ENCODE data around the gene DCT. TPM values are rescaled to one million over a fixed set of nuclear protein-coding genes. Genes with fewer than 3 reads are reported as not detected.
"Not testable (repeated sequence)": the region's sequence is repeated elsewhere in the genome, so short reads cannot be mapped to it uniquely, and the experiment has no call there.

The DCT gene
- total RNA-seq, 4 donors from 2014 or later, result 24.9 to 51.4 (median 35.6) TPM

DNA sequence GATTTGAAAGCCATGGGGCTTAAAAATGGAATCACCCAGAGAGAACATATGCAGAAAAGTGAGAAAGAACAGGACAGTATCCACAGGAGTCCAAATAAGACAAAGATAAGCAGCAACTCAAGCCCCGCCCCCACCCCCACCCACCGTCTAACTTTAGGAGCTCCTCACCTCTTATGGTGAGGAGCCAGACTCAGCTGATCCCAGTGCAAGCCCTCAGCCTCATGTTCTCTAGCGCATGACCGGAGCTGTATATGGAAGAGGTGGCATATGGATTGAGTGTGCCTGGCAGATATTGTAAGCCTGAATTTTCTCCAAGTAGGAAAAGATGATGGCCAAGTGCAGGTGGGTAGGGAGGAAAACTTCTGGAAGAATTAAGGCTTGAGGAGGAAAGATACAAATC is 36.4 kb upstream of the DCT start:
- TF ChIP-seq POLR2A (IDR thresholded peaks at IDR 0.05), result no peak
- TF ChIP-seq, protein P1, sequence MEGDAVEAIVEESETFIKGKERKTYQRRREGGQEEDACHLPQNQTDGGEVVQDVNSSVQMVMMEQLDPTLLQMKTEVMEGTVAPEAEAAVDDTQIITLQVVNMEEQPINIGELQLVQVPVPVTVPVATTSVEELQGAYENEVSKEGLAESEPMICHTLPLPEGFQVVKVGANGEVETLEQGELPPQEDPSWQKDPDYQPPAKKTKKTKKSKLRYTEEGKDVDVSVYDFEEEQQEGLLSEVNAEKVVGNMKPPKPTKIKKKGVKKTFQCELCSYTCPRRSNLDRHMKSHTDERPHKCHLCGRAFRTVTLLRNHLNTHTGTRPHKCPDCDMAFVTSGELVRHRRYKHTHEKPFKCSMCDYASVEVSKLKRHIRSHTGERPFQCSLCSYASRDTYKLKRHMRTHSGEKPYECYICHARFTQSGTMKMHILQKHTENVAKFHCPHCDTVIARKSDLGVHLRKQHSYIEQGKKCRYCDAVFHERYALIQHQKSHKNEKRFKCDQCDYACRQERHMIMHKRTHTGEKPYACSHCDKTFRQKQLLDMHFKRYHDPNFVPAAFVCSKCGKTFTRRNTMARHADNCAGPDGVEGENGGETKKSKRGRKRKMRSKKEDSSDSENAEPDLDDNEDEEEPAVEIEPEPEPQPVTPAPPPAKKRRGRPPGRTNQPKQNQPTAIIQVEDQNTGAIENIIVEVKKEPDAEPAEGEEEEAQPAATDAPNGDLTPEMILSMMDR (IDR thresholded peaks at IDR 0.05), result no peak
- intact Hi-C loops (cut with DNase I; ENCODE audit: low total_unique reads), result no loop called here
- no peak overlapping the region for H3K4me3 ChIP-seq (ENCODE audit: low read depth, poor library complexity, severe bottlenecking)
- no peak for DNase-seq (ENCODE audit: low spot score in 2 of 2)
- WGBS, 2 donors, result 88 to 90% methylated on average over 4 of the region's 4 CpGs

DNA sequence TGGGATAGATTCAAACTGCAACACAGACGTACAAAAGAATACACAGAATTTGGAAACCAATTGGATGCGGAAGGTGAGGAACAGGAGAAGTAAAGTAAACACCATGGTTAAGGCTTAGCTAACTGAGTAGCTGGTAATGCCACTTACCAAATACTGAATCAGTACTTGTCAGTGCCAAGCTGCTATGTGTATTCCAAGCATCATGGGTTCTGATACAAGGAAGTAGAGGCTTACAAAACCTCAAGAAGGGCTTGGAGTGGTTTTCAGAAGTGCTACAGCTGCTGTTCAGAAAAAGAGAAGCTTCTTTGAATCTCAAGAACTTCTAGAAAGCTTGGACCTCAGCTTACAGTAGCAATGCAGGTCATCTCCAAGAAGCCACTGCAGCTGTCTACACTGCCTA is 35.9 kb upstream of the DCT start:
- no peak for TF ChIP-seq POLR2A (IDR thresholded peaks at IDR 0.05)
- TF ChIP-seq, protein P1 (IDR thresholded peaks at IDR 0.05), result no peak
- 80 to 93% methylated on average over 2 of the region's 2 CpGs for WGBS, 2 donors
- intact Hi-C loops (cut with DNase I; ENCODE audit: low total_unique reads), result no loop called here
- no peak for DNase-seq (ENCODE audit: low spot score in 2 of 2)
- H3K4me3 ChIP-seq (ENCODE audit: low read depth, poor library complexity, severe bottlenecking), result no peak overlapping the region

DNA sequence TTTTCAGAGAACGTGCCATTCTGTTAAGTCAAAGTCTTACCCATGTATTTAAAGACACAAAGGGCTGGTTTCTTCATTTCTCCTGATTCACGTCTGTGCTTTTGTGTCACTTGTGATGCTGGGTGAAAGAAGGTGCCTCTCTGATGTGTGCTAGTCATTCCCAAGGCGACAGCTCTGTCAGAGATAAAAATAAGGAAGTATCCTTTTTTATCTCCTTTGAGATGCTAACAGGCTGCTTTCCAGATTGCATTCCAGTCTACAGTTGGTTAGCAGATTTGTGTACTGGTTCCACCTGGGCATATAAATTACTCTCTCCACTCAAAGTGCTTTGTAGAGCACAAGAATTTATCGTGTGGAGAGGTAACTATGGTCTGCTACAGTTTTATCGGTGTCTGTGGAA is 33.5 kb upstream of the DCT start:
- DNase-seq (ENCODE audit: low spot score in 2 of 2), result no peak
- WGBS, 2 donors, result 52 to 53% methylated on average over 5 of the region's 5 CpGs
- TF ChIP-seq, protein P1 (IDR thresholded peaks at IDR 0.05), result no peak
- no peak for TF ChIP-seq POLR2A (IDR thresholded peaks at IDR 0.05)
- intact Hi-C loops (cut with DNase I; ENCODE audit: low total_unique reads), result no loop called here
- no peak overlapping the region for H3K4me3 ChIP-seq (ENCODE audit: low read depth, poor library complexity, severe bottlenecking)

DNA sequence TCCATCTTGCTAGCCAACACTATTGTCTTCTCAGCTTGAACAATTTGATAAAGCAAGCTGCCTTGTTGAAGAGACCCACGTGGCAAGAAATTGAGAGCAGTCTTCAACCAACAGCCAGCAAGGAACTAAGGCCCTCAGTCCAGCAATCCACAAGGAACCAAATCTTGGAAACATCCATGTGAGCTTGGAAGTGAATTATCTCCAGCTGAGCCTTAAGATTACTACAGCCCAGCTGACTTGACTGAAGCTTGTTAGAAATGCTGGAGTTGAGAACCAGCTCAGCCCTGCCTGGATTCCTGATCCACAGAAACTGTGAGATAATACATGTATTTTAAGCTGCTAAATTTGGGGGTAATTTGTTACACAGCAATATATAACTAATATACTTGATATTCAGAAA is 26.2 kb upstream of the DCT start:
- no peak for DNase-seq (ENCODE audit: low spot score in 2 of 2)
- TF ChIP-seq, protein P1 (IDR thresholded peaks at IDR 0.05), result no peak
- no peak for TF ChIP-seq POLR2A (IDR thresholded peaks at IDR 0.05)
- no peak overlapping the region for H3K4me3 ChIP-seq (ENCODE audit: low read depth, poor library complexity, severe bottlenecking)
- WGBS, 2 donors, result 60 to 76% methylated on average over 1 of the region's 1 CpG
- intact Hi-C loops (cut with DNase I; ENCODE audit: low total_unique reads), result no loop called here

DNA sequence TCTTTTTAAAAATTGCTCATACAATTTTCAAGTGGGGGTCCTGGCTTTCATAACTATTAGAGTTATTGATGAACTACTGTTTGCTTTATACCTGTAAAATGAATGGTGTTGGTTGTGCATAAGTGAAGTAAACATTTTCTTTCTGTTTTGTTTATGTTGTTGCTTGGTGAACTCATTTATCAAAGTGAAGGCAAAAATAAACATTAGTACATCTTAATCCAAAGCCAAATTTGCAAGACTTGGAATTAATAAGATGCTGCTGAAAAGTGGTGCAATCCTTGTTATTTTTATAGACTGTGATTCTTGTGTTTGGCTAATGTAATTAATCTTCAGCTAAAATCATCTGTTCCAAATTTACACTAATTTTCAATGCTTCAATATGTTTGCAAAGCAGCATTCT is 24.4 kb upstream of the DCT start:
- H3K4me3 ChIP-seq (ENCODE audit: low read depth, poor library complexity, severe bottlenecking), result no peak overlapping the region
- intact Hi-C loops (cut with DNase I; ENCODE audit: low total_unique reads), result no loop called here
- DNase-seq (ENCODE audit: low spot score in 2 of 2), result no peak
- no peak for TF ChIP-seq POLR2A (IDR thresholded peaks at IDR 0.05)
- TF ChIP-seq, protein P1 (IDR thresholded peaks at IDR 0.05), result no peak

DNA sequence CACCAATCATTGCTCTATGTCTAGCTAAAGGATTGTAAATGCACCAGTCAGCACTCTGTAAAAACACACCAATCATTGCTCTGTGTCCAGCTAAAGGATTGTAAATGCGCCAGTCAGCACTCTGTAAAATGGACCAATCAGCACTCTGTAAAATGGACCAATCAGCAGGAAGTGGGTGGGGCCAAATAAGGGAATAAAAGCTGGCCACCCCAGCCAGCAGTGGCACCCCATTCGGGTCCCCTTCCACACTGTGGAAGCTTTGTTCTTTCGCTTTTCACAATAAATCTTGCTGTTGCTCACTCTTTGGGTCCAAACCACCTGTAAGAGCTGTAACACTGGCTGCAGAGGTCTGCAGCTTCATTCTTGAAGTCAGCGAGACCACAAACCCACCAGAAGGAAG is 19.3 kb upstream of the DCT start:
- WGBS, 2 donors, result 91 to 97% methylated on average over 4 of the region's 4 CpGs
- DNase-seq (ENCODE audit: low spot score in 2 of 2); H3K4me3 ChIP-seq (ENCODE audit: low read depth, poor library complexity, severe bottlenecking); intact Hi-C loops (cut with DNase I; ENCODE audit: low total_unique reads): not testable (repeated sequence)

Measured in lower leg skin (tissue), 4 donors.